Inflammatory macrophage treated with lipopolysaccharide for 4 hours (primary cell): Measurements from ENCODE around the gene FAM221B.

Experiments used
- DNase-seq: peaks from one replicate; pipeline ENCODE4 v3.0.0-alpha.2; 2020

Gene FAM221B

GRCh38 chr9:35790025-35790384 is 38.5 kb downstream of the FAM221B start:
- no peak for DNase-seq

- DNase-seq = no peak
These were observed 39.0 kb downstream of the FAM221B start for GRCh38 chr9:35789541-35789940.

GRCh38 chr9:35783418-35783817 is 45.1 kb downstream of the FAM221B start:
- no peak for DNase-seq

- DNase-seq = no peak
These were observed 47.5 kb downstream of the FAM221B start for GRCh38 chr9:35781066-35781465.

- DNase-seq = no peak
These were observed 50.0 kb downstream of the FAM221B start for GRCh38 chr9:35778496-35778895.

- DNase-seq = peak; percentile 22
These were observed 52.5 kb downstream of the FAM221B start for GRCh38 chr9:35776018-35776417.

GRCh38 chr9:35774907-35775635 is 53.5 kb downstream of the FAM221B start:
- DNase-seq = peak; percentile 57

GRCh38 chr9:35771943-35772342 is 56.6 kb downstream of the FAM221B start:
- DNase-seq = no peak

- no peak for DNase-seq
These were observed 57.0 kb downstream of the FAM221B start for GRCh38 chr9:35771534-35771933.

GRCh38 chr9:35771075-35771433 is 57.5 kb downstream of the FAM221B start:
- DNase-seq = no peak

GRCh38 chr9:35769763-35770162 is 58.8 kb downstream of the FAM221B start:
- no peak for DNase-seq

- DNase-seq = no peak
These were observed 61.1 kb downstream of the FAM221B start for GRCh38 chr9:35767458-35767857.

GRCh38 chr9:35766997-35767396 is 61.5 kb downstream of the FAM221B start:
- DNase-seq = no peak
